Thyroid gland (tissue), 4 donors: ENCODE results near the gene VANGL2. TPM values are rescaled to one million over a fixed set of nuclear protein-coding genes. Genes with fewer than 3 reads are reported as not detected.

Source experiments
- DNase-seq, 2 donors: peaks; one replicate each; pipeline ENCODE4 v3.0.0-alpha.2; 2019
- H3K27ac ChIP-seq, 3 donors: fragments of 200-600 bp; sonication (generic); 1 replicate in 2 of 3; 2 replicates in 1 of 3; pipeline ENCODE4 v1.5.1; 2016 to 2019; ENCODE audit warnings: mild to moderate bottlenecking in 1 of 3, moderate library complexity in 1 of 3
- H3K27me3 ChIP-seq: fragments of 200-600 bp; sonication (generic); one replicate; pipeline ENCODE4 v1.5.1; 2019
- H3K36me3 ChIP-seq, 2 donors: fragments of 200-600 bp; sonication (generic); one replicate each; pipeline ENCODE4 v1.5.1; 2016 to 2019
- H3K4me1 ChIP-seq, 2 donors: fragments of 200-600 bp; sonication (generic); one replicate each; pipeline ENCODE4 v1.5.1; 2017 to 2019
- H3K4me3 ChIP-seq, 3 donors: fragments of 200-600 bp; sonication (generic); replicated peaks in 1 of 3; 1 replicate in 2 of 3; 2 replicates in 1 of 3; pipeline ENCODE4 v1.5.1; 2016; ENCODE audit warnings: mild to moderate bottlenecking in 1 of 3
- H3K9me3 ChIP-seq: fragments of 200-600 bp; sonication (generic); one replicate; pipeline ENCODE4 v1.5.1; 2017
- CTCF ChIP-seq, 6 experiments: fragments of 200-600 bp in 3 of 6; fragments of 450-650 bp in 3 of 6; sonication (generic) in 3 of 6; IDR thresholded peaks; one replicate each; pipeline ENCODE4 v1.5.1; 2016 to 2019; ENCODE audit warnings: antibody characterized with exemption in 6 of 6, mild to moderate bottlenecking in 2 of 6, inconsistent platforms in 1 of 6, moderate library complexity in 1 of 6
- POLR2A ChIP-seq, 2 donors: fragments of 450-650 bp; IDR thresholded peaks; one replicate each; pipeline ENCODE4 v1.6.1; 2017; ENCODE audit warnings: antibody characterized with exemption in 2 of 2, mild to moderate bottlenecking in 2 of 2, moderate library complexity in 1 of 2
- whole genome bisulfite sequencing, 2 donors: methylation state at CpG; one replicate each; pipeline ENCODE4 v1.1.5; 2017; 5-methylcytosine and 5-hydroxymethylcytosine counted together
- intact Hi-C: fragments of 100-400 bp; cut with DNase I; formaldehyde crosslinking; loops from one replicate; pipeline ENCODE4 v1.15.1; 2023
- total RNA-seq, 4 donors: library from RNA; depleted of rRNA; stranded (reverse); fragments of >200 nt; gene quantifications; one replicate each; pipeline ENCODE4 v1.2.3, GENCODE V29; 2016

The VANGL2 gene
- total RNA-seq, 4 donors from 2014 or later, result 5.8 to 28.5 (median 7.8) TPM

- 77 to 88% methylated on average over 1 of the region's 1 CpG for WGBS, 2 donors
- intact Hi-C loops, result no loop called here
These were observed 31.3 kb upstream of the VANGL2 start for GRCh38 chr1:160369087-160369486.

DNA sequence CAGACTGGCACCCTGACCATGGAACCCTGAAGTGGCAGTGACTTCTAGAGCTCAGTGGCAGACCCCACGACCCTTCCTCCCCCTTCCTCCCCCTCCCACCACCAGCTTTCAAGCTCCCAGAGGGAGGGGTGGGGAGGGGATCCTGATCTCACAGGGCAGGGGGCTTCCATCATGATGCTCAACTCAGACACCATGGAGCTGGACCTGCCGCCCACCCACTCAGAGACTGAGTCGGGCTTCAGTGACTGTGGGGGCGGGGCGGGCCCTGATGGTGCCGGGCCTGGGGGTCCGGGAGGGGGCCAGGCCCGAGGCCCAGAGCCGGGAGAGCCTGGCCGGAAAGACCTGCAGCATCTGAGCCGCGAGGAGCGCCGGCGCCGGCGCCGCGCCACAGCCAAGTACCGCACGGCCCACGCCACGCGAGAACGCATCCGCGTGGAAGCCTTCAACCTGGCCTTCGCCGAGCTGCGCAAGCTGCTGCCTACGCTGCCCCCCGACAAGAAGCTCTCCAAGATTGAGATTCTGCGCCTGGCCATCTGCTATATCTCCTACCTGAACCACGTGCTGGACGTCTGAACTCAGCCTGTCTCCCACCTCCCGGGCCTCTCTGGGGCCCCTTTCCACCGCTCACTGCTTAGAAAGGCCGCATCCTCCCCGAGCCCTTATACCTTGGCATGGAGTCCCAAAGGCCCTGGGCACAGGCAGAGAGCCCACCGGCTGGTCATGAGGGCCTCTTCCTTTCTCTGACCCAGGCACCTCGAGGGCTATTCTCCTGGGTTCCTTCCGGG lies 29.6 kb upstream of the VANGL2 start:
- peaks cover 4% of the 10 kb centered on the region for H3K27me3 ChIP-seq

More at GRCh38 chr1:160369087-160369486, 31.3 kb upstream of the VANGL2 start:
- DNase-seq, result no peak
- TF ChIP-seq CTCF (IDR thresholded peaks at IDR 0.05), result no peak
- no peak for TF ChIP-seq POLR2A (IDR thresholded peaks at IDR 0.05)
- no peak overlapping the region for H3K27ac ChIP-seq
- H3K4me3 ChIP-seq, result no peak overlapping the region
- no peaks in the 10 kb centered on the region for H3K36me3 ChIP-seq
- H3K27me3 ChIP-seq, result peaks cover 4% of the 10 kb centered on the region
- H3K9me3 ChIP-seq, result no peaks in the 10 kb centered on the region
- H3K4me1 ChIP-seq, result no peaks in the 10 kb centered on the region

DNA sequence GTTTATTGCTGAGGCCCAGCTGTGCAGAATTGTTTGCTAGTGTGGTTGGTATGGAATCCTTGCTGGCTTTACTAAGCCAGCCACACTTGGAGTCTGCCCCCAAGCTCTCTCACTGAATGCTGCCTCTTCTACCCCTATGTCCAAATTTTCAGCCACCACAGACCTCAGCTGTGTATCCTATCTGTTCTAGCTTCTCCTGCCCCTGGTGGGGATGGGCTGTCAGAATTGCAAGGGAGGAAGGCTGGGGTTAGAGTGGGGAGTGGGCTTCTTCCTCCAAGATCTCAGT lies 29.1 kb upstream of the VANGL2 start:
- no peaks in the 10 kb centered on the region for H3K9me3 ChIP-seq
- no peak overlapping the region for H3K4me3 ChIP-seq
- no peak overlapping the region for H3K27ac ChIP-seq
- no peaks in the 10 kb centered on the region for H3K4me1 ChIP-seq
- DNase-seq, result no peak
- H3K27me3 ChIP-seq, result peaks cover 4% of the 10 kb centered on the region
- H3K36me3 ChIP-seq, result no peaks in the 10 kb centered on the region
- TF ChIP-seq CTCF (IDR thresholded peaks at IDR 0.05), result no peak
- TF ChIP-seq POLR2A (IDR thresholded peaks at IDR 0.05), result no peak
- intact Hi-C loops, result no loop called here

More for the DNA sequence above, 29.6 kb upstream of the VANGL2 start:
- H3K9me3 ChIP-seq, result no peaks in the 10 kb centered on the region
- DNase-seq, result no peak
- TF ChIP-seq CTCF (IDR thresholded peaks at IDR 0.05), result no peak
- no peak for TF ChIP-seq POLR2A (IDR thresholded peaks at IDR 0.05)
- WGBS, 2 donors, result 51 to 56% methylated on average over 28 to 37 of the region's 42 CpGs
- no peak overlapping the region for H3K4me3 ChIP-seq
- H3K36me3 ChIP-seq, result no peaks in the 10 kb centered on the region
- no peak overlapping the region for H3K27ac ChIP-seq
- intact Hi-C loops, result no loop called here
- no peaks in the 10 kb centered on the region for H3K4me1 ChIP-seq

- WGBS, 2 donors, result 85 to 86% methylated on average over 4 of the region's 4 CpGs
- no peak for DNase-seq
- Histone ChIP-seq H3K36me3 (no peaks in the 10 kb centered on the region), H3K27ac (no peak overlapping the region), H3K9me3 (no peaks in the 10 kb centered on the region), H3K4me3 (no peak overlapping the region), H3K27me3 (peaks cover 4% of the 10 kb centered on the region), H3K4me1 (no peaks in the 10 kb centered on the region)
- intact Hi-C loops, result no loop called here
- TF ChIP-seq POLR2A (IDR thresholded peaks at IDR 0.05) (no peak), CTCF (IDR thresholded peaks at IDR 0.05) (no peak)
These were observed 28.6 kb upstream of the VANGL2 start for GRCh38 chr1:160371756-160372155.

GRCh38 chr1:160373696-160374095 lies 26.7 kb upstream of the VANGL2 start:
- TF ChIP-seq CTCF (IDR thresholded peaks at IDR 0.05) (no peak), POLR2A (IDR thresholded peaks at IDR 0.05) (no peak)
- intact Hi-C loops, result no loop called here
- no peak for DNase-seq
- Histone ChIP-seq H3K4me1 (no peaks in the 10 kb centered on the region), H3K27me3 (peaks cover 4% of the 10 kb centered on the region), H3K27ac (no peak overlapping the region), H3K36me3 (no peaks in the 10 kb centered on the region), H3K4me3 (no peak overlapping the region), H3K9me3 (no peaks in the 10 kb centered on the region)
- WGBS, 2 donors, result 73 to 87% methylated on average over 4 of the region's 4 CpGs
